Activated naive CD4-positive, alpha-beta T cell treated with Interleukin-2 at 50 U/mL for 16 hours (primary cell): ENCODE data around the gene NPHP4.

Experiments
- DNase-seq: peaks from one replicate; pipeline ENCODE4 v3.0.0-alpha.2; 2020

The NPHP4 gene

DNA sequence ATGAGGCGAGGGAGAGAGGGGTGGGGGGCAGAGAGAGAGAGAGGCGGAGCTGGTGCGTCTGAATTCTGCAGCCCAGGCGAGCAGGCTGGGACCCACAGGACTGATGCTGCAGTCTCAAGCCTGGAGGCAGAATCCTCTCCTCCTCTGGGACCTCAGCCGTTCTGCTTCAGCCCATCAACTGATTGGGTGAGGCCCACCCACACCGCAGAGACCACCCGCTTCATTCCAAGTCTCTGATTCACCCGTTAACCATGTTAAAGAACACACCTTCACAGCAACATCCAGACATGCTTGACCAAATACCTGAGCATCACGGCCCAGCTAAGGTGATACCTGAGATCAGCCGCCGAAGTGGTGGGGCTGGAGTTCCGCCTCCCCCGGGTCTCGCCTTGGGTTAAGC is 147.8 kb downstream of the NPHP4 start:
- no peak for DNase-seq

DNA sequence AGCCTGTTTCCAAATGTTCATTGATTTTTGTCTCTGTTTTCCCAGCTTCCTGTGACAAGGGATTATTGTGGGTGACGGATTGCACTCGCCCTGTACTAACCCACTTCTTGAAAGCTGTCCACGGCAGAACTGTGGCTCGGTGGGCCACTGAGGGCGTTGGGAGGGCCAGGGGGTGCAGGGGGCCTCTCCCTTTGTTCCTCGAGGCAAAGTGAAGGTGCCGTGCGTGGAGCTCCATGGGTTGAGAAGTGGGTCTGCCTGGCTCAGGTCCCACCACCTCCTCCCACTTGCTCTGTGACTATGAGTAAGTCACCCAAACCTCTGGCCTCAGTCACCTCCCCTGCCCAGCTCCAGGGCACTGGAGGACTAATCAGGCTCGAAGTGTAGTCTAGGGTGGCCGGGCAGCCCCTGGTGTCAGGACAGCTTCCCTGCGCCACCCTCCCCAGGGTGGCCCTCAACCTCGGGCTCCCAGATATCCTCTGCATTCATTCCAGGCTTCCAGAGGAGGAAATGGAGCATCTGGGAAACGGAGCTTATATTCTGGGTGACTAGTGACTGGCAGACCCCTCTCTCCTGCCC is 148.6 kb downstream of the NPHP4 start:
- no peak for DNase-seq

DNA sequence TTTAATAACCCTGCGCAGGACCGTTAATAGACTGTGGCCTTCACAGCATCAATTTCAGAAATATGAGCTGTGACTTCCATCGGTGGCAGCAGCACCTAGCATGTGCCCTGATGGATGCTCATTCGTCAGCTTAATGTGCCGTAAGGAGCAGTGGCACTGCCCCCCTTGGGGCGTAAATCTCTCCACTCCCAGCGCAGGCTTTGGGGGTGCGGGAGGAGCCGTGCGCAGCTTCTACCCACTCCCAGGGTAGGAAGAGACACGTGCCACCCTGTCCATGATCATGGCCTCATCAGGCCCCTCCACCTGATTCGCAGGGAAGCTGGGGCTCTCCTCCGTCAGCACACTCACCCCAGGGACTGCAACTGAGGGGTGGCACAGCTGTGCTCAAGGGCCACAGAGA is 149.5 kb downstream of the NPHP4 start:
- DNase-seq = no peak

DNA sequence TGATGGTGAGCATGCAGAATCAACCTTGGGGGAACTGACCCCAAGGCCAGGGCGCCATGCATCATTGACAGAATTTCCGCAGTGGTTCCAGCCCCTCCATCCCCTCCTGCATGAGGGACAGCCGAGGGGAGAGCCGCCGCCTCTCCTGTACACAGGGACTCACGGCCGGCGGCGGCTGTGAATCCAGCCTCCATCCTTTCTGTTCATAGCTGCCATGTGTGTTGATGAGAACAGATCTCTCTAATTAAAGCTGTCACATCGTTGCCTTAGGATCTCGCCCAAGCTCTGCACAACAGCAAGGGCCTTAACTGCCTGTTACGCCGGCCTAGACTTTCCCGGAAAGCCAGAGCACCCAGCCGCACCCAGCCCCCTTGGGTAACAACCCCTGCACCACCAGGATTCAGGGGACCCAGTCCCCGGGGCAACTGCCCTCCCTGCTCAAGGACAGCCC is 151.6 kb downstream of the NPHP4 start:
- no peak for DNase-seq

DNA sequence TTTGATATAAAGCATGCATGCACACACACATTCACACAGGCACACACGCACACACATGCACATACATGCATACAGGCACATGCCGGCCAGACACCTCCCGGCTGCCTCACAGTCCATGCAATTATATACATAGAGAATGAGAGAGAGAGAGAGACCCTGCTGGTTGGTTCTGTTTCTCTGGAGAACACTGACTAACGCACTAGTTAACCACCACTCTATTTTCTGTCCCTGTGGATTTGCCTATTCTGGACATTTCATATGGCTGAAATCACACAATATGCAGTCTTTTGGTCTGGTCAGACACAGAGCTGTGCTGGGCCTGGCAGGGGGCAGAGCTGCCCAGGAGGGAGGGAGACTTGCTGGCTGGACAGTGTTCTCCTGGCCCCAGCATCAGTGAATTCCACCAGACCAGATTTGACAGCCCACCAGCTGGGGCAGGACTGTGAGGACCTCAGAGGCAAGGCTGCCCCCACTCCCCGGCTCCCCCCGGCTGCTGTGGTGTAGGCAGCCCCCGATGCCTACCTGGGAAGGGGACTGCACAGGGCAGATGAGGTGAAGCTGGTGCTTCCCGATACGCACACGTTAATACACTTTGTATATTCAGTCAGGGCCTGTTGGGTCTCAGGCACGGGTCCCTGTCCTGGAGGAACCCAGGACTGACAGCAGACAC is 152.2 kb downstream of the NPHP4 start:
- DNase-seq = no peak

DNA sequence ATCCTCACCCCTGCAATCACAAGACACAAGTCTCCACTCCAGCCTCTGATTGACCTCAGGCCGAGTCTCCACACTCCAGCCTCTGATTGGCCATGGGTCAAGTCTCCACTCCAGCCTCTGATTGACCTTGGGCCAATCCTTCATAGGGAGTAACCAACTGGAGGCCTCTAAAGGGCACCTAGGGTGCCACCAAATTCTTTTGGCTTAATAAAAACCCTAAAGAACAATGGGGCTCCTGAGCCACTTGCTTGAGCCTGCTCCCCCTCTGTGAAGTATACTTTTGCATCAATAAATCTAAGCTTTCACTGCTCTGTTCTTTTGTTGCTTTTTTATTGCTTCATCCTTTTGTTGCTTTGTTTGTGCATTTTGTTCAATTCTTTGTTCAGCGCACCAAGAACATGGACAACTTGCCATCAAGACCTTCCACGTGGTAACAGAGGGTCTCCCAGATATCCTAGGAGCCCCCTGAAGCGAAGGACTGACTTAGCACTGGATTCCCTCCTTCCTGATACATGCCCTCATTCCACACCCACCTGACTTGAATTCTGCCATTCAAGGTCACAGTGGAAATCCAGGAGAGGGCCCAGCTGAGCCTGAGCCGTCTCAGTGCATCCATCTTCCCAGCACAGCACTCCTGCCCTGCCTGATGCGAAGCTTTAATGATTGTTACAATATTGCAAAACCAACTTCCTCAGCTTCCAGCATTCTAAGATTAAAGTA is 152.9 kb downstream of the NPHP4 start:
- DNase-seq = no peak

DNA sequence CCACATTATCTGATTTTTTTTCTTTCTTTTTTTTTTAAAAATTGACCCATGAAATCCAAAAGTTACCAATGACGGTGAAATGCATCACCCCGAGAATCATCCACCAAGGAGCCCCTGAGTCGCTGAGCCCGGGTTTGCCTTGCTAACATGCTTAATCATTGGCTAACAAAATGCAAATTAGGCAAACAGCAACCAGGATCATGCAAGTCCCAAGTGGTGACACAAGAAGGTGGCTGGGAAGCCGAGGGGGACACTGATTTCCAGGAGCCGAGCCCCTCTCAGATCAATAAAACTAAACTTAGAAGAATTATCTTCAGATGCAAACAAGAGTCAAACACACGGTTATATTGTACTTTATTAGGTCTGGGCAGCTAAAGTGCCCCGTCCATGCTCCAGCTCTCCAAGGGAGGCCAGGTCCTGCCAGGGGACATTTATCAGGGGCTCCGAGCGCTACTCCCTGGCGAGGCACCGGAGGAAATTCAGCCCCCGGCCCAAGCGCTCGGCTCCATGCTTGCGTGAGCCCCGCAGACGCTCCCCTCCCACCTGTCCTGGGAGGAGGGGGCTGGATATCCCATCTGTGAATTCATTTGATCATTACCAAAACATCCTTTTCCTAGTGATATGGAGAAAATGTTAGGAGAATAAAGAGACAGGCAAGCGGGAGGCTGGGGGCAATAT is 154.1 kb downstream of the NPHP4 start:
- DNase-seq = no peak

DNA sequence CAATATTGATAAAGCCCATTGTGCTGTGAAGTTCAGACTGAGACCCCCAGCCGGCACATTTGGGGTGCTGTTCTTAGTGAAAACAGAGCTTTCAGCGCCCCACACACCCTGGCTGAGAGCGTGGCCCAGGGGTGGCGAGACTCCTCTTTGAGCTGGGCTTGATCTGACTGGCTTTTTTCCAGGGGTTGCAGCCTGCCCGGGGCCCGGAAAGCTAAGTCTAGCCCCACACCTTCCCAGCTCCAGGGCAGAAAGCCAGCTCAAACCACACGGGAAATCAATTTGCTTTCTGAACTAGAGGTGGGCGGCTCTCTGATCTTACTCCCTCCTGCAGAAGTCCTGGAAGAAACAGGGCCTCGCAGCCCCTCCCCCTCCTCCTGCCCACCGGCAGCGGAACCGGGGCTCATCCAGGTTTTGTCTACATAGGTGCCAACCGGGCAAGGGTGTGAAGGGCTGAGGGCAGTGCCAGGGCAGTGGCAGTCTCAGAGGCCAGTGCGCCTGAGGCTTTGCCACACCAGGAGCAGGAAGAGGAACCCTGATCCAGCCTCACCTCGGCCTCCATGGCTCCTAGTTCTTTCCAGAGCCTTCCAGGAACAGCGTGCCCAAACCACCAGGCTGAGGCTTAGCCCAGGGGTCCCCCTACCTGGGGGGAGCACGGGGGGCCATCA is 155.3 kb downstream of the NPHP4 start:
- no peak for DNase-seq

DNA sequence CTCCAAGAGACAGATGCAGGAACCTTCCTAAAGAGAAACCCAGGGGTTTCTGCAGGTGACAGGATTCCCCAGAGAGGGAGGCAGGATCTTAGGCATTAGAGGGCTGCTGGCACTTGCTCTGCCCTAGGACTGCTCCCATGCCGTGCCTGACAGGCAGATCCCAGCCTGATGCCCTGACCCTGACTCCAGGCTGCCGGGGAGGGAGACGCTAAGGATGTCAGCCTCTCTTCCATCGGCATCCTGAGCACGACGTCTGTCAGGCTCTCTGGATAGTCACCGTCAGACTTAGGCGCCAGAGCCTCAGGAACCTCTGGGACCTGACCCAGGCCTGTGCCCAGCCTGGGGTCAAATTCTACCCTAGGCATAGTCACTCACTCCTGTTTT is 157.1 kb downstream of the NPHP4 start:
- DNase-seq = no peak

DNA sequence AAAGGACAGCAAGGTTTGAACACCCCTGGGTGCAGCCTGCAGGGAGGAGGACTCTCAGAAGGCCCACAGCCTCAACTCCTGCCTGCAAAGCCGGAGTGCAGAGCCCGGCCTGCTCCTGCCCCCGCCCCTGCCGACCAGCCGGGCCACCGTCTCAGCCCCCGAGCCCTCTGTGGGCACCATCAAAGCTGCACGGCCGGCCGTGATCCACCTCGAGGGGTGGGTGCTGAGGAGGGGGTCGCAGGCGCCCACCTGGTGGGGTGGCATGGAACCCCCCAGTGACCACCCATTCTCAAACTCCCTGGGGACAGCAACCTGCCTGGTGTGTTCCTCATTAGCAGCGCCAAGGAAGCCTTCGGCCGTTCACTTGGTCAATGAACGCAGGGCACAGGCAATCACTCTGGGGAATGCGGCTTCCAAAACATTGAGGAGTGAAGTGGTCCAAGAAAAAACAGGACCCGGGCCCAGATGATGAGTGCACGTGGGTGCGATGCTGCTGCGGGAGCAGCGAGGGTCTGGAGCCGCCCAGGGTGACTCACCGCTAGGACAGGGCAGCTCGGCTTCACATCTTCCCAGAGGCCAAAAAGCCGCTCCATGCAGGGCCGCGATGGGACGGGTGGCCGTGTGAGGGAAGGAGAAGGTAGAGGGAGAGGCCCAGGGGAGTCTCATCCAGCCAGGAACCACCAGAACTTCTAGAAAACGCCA is 157.6 kb downstream of the NPHP4 start:
- DNase-seq = no peak

DNA sequence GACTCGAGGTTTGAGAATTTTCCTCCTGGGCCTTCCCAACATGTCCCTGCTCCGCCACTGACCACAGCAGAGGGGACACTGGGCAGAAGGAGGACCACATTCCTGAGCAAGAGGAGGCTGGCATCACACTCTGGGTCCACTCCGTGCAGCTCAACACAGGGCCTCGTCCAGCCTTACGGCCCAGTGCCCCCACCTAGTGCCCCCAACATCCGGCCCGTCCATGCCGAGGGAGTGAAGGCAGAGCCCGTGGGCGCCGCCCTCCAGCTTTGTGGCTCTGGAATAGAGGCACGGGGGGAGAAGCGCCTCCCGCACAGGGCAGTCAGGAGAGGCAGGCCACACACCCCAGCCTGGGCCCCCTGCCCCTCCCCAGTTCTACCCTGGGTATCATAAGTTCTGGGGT is 158.3 kb downstream of the NPHP4 start:
- no peak for DNase-seq

DNA sequence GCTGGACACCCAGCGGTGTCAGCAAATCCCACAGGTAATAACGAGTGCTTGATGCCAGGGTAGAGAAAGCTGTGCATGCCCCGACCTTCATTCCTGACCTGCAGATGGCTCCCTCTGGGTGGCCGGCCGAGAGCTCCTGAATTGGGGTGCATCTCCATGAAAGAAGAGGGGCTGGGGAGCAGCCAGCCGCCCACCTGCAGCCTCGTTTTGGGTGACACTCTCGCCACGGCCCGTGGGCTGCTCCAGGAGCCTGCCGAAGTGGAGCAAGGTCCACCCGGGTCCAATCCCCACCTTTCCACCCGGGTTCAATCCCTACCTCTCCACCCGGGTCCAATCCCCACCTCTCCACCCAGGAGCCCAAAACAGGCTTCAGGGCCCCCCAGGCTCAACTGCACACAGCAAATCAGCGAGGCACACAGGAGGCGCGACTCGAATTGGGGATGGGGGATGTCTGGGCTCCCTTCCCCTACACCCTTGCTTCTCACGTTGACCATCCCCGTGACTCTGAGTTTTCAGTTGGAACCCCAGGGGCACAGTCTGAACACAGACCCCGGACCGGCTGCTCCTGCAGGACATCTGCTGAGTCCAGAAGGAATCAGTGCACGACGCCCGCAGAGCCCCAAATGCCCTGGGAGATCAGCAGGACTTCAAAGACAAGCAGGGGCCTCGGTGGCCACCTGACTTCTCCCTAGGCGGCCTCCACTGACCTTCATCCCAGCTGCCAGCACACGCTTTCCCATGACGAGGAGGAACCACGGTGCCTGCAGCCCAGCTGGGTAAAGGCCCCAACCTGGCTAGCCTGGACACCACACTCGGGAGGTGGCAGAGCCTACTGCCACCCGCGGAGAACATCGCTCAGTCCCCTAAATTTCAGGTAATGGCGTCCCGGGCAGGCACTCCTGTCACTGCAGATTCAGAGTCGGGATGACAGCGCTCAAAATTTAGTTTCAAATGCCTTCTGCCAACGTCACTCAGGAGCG is 159.0 kb downstream of the NPHP4 start:
- DNase-seq = no peak

DNA sequence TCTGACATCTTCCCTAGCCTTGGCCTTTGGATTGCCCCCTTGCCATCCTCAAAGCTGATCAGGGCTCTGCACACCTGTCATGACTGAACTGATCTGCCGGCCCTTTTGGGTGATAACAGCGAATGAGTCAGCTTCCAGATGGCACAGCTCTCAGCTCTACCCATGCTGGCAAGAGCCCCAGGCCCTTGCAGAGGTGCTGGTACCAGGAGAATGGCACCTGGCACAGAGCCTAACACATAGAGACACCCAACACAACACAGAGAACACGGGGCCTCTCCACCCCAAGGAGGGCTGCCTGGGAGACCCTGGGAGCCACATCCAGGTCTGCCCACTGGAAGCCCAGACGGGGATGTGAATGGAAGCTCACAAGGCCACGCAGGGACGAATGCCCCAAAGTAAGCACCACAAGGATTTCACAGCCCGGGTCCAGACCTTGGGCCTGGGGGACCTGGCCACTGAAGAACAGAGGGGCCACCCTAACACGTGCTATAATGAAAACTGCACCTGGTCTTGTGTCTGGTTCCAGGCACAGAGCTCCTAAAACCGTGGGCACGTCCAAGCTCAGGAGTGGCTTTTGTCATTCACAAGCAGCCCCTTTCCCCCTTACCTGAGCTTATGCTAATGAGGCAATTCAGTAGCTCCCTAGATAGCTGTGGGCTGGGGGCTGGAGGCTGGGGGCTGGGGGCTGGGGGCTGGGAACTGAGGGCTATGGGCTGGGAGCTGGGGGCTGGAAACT is 160.5 kb downstream of the NPHP4 start:
- DNase-seq = no peak

DNA sequence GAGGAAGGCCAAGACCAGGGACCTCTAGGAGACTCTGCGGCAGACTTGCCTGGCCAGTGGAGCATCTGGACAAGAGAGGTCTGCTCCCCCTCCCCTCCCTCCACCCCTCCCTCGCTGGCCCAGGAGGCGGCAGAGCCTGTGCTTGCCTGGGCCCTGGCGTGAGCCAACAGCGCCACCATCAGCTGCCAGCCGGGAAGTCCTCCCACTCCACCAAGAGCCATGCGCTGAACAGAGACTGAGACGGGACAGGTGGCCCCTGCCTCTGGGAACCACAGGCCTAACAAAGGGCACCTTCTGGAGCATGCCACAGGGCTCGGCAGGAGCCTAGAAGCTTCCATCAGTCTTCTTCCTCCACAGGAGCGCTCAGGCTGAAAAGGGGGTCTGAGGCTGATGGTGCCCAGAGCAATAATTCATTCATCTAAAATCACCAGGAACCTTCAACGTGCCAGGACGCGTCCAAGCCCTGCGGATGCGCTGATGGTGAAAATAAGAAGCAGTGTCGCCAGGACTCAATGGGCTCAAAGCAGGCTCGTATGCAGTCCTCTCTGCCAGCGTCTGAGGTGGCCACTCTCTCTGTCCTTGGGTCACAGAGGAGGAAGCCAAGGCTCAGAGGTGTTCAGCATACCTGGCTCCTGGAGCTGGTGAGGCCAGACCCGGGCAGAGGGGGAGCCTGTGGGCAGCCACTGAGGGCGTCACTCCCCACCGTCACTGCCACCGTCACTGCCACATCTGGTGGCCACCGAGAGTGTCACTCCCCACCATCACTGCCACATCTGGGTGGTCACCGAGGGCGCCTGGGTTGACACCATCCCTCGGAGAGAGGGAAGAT is 161.2 kb downstream of the NPHP4 start:
- DNase-seq = no peak

DNA sequence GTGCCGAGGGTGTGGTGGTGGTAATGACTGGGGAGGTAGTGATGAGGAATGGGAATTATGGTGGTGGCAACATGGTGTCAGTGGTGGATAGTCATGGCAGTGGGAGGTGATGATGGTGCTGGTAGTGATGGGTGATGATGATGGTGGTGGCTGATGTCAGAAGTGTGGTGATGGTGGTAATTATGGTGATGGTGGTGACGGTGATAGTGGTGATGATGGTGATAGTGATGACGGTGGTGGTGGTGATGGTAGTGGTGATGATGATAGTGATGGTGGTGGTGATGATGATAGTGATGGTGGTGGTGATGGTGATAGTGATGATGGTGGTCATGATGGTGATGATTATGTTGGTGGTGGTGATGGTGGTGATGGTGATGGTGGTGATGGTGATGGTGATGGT is 162.8 kb downstream of the NPHP4 start:
- DNase-seq = no peak

DNA sequence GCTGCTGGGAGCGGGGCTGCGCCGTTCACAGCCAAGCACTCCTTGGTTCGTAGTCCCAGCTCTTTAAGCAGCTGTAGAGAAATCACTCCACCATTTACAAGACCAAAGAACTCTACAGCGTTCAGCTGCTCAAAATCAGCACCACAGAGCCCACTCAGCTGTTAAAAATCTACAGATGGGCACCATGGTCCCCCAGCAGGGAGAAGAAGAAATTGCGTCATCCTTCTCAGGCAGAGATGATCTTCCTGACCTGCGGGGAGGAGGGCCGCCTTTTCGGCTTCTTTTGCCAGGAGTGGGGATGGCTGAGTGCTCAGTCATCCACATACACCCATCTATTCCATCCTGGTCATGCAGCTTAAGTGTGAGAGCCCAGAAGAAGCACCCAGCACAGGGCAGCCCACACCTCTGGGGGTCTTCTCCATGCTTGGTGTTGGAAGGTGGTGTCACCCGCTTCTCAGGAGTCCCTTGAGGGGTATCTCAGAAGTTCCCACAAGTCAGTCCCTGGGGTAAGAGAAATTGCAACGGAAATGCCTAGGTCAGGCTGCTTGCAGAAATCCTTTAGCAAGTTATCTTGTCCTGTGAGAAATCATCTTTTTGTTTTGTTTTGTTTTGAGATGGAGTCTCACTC is 163.8 kb downstream of the NPHP4 start:
- no peak for DNase-seq

DNA sequence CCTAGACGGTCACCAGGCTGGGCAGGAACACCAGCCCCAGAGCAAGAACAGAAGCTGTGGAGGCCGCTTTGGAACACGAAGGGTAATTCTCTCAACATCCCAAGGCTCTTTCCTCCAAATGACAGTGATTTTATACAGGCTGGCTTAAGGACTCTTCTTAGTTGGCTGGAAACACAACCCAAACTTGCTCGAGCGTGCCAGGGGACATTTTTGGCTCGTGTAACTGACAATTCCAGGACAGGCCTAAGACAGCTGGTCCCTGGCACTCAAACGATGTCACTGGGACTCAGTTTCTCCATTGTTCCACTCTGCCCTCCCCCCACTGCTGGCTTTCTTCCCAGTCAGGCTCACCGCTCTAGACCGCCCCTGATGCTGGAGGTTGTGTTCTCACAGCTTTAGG is 164.7 kb downstream of the NPHP4 start:
- no peak for DNase-seq

DNA sequence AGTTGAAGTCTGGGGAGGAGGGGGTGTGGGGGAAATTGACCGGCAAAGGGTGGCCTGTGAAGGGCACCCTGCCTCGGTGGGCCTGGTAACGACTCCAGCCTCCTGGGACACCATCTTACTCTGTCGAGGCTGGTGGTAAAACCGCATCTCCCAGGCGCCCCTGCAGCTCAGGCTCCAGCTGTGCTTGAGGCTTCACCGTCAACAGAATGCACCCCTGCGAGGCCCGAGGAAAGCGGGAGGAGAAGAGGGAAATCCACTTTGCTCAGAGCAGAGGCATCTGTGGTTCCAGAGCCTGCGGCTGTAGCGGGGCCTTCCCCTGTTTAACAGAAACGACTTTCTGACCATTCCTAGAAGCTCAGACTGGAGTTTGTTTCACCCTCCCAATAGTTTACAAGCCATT is 165.6 kb downstream of the NPHP4 start:
- DNase-seq = no peak

DNA sequence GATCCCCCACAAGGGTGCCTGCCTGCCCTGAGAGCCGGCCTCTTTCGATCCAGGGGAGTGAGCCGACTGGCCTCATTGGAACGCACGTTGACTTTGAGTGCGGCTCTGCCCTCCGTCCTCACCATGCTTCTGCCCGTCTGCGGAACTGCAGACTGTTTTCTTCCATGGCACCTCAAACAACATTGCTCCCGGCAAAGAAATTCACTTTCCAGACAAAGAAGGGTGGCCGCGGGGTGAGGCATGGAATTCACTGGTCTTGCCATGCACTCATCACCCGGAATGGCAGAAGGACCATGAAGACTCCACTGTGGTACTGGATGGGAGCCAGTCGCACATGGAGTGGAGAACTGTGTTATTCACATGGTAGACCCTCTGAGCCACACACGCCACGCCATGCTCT is 169.5 kb downstream of the NPHP4 start:
- no peak for DNase-seq
